GM23338 (cell line): ENCODE results near the gene USP30. TPM values are rescaled to one million over a fixed set of nuclear protein-coding genes. Genes with fewer than 3 reads are reported as not detected.

Experiments
- ATAC-seq: fragments of 200-7000 bp; cut with Tn5 transposase; 3 replicates; pipeline ENCODE4 v1.9.1; 2020
- DNase-seq: peaks from one replicate; pipeline ENCODE4 v3.0.0-alpha.2; 2015; ENCODE audit warnings: low spot score
- H2AFZ ChIP-seq: fragments of 200-600 bp; sonication (generic); 2 replicates; pipeline ENCODE4 v1.8.0; 2016; ENCODE audit warnings: antibody characterized with exemption, mild to moderate bottlenecking, moderate library complexity
- H3F3A ChIP-seq: fragments of 200-600 bp; sonication (generic); replicated peaks from 2 replicates; pipeline ENCODE4 v1.8.0; 2017; ENCODE audit warnings: antibody characterized with exemption, mixed run types, low read depth
- H3K27ac ChIP-seq: fragments of 200-600 bp; sonication (generic); 2 replicates; pipeline ENCODE4 v1.6.1; 2016; ENCODE audit warnings: low read depth
- H3K27me3 ChIP-seq: fragments of 200-600 bp; sonication (generic); 2 replicates; pipeline ENCODE4 v1.8.0; 2016; ENCODE audit warnings: mild to moderate bottlenecking, mixed run types, moderate library complexity; ENCODE audit not compliant: insufficient read depth
- H3K36me3 ChIP-seq: fragments of 200-600 bp; sonication (generic); 2 replicates; pipeline ENCODE4 v1.8.0; 2016; ENCODE audit warnings: mild to moderate bottlenecking; ENCODE audit not compliant: insufficient read depth
- H3K4me1 ChIP-seq: fragments of 200-600 bp; sonication (generic); 2 replicates; pipeline ENCODE4 v1.8.0; 2016; ENCODE audit warnings: mild to moderate bottlenecking, moderate library complexity; ENCODE audit not compliant: insufficient read depth
- H3K4me2 ChIP-seq: fragments of 200-600 bp; sonication (generic); 2 replicates; pipeline ENCODE4 v1.7.1; 2017; ENCODE audit warnings: mixed run types
- H3K4me3 ChIP-seq: fragments of 200-600 bp; sonication (generic); 2 replicates; pipeline ENCODE4 v1.6.1; 2016; ENCODE audit warnings: mixed run types
- H3K79me2 ChIP-seq: fragments of 200-600 bp; sonication (generic); replicated peaks from 2 replicates; pipeline ENCODE4 v1.8.0; 2017; ENCODE audit warnings: mild to moderate bottlenecking; ENCODE audit not compliant: insufficient read depth
- H3K9me2 ChIP-seq: fragments of 200-600 bp; sonication (generic); 2 replicates; pipeline ENCODE4 v1.8.0; 2017; ENCODE audit not compliant: insufficient read depth
- H4K20me1 ChIP-seq: fragments of 200-600 bp; sonication (generic); replicated peaks from 2 replicates; pipeline ENCODE4 v1.8.0; 2017; ENCODE audit warnings: mild to moderate bottlenecking; ENCODE audit not compliant: insufficient read depth
- H3K27ac Mint-ChIP-seq: 2 replicates; pipeline ENCODE4 v1.8.0; 2020; ENCODE audit warnings: inconsistent platforms, mild to moderate bottlenecking, moderate library complexity, mixed read lengths
- H3K27me3 Mint-ChIP-seq: 3 replicates; pipeline ENCODE4 v1.8.0; 2022; ENCODE audit warnings: low read depth, mild to moderate bottlenecking, moderate library complexity, mixed read lengths, inconsistent platforms; ENCODE audit not compliant: insufficient read depth, poor library complexity
- H3K36me3 Mint-ChIP-seq: 3 replicates; pipeline ENCODE4 v1.8.0; 2021; ENCODE audit warnings: low read depth, mild to moderate bottlenecking, inconsistent platforms, moderate library complexity, mixed read lengths
- H3K4me1 Mint-ChIP-seq: 3 replicates; pipeline ENCODE4 v1.8.0; 2020; ENCODE audit warnings: mild to moderate bottlenecking, inconsistent platforms, mixed read lengths
- H3K4me3 Mint-ChIP-seq: 3 replicates; pipeline ENCODE4 v1.8.0; 2021; ENCODE audit warnings: moderate library complexity, mild to moderate bottlenecking, inconsistent platforms, mixed read lengths
- H3K9me3 Mint-ChIP-seq: 3 replicates; pipeline ENCODE4 v1.8.0; 2020; ENCODE audit warnings: moderate library complexity, mild to moderate bottlenecking, inconsistent platforms, mixed read lengths
- CREB1 ChIP-seq: fragments of 250-450 bp; sonication (Bioruptor Pico); IDR thresholded peaks from 2 replicates; pipeline ENCODE4 v1.5.0; 2020; ENCODE audit warnings: low read depth, mild to moderate bottlenecking, moderate library complexity
- CTCF ChIP-seq, 2 experiments: fragments of 200-600 bp in 1 of 2; sonication (generic) in 1 of 2; conservative IDR thresholded peaks; 2 replicates each; pipeline versions ENCODE4 v1.5.1 to v1.6.1; 2016 to 2017; ENCODE audit warnings: antibody characterized with exemption in 2 of 2, low read depth in 2 of 2, mild to moderate bottlenecking in 2 of 2, moderate library complexity in 1 of 2
- EZH2 ChIP-seq: fragments of 200-600 bp; sonication (generic); IDR thresholded peaks from one replicate; pipeline ENCODE4 v1.8.0; 2017; ENCODE audit warnings: antibody characterized with exemption, mild to moderate bottlenecking, low read depth; ENCODE audit not compliant: unreplicated experiment
- EZH2phosphoT487 ChIP-seq: fragments of 200-600 bp; sonication (generic); IDR thresholded peaks from one replicate; pipeline ENCODE4 v1.8.1; 2018; ENCODE audit warnings: antibody characterized with exemption; ENCODE audit not compliant: unreplicated experiment
- JUNB ChIP-seq: IDR thresholded peaks from one replicate; pipeline ENCODE4 v1.6.1; 2016; ENCODE audit warnings: antibody characterized with exemption; ENCODE audit not compliant: unreplicated experiment
- NANOG ChIP-seq: IDR thresholded peaks from 2 replicates; pipeline ENCODE4 v1.6.1; 2016; ENCODE audit warnings: antibody characterized with exemption, borderline replicate concordance
- POLR2AphosphoS5 ChIP-seq: IDR thresholded peaks from 2 replicates; pipeline ENCODE4 v1.6.1; 2016; ENCODE audit warnings: antibody characterized with exemption, low read depth
- REST ChIP-seq: IDR thresholded peaks from one replicate; pipeline ENCODE4 v1.6.1; 2018; ENCODE audit warnings: antibody characterized with exemption; ENCODE audit not compliant: unreplicated experiment
- STAT1 ChIP-seq: IDR thresholded peaks from one replicate; pipeline ENCODE4 v1.6.1; 2016; ENCODE audit warnings: antibody characterized with exemption; ENCODE audit not compliant: unreplicated experiment
- ZNF114 ChIP-seq: fragments of 250-450 bp; sonication (Bioruptor Pico); IDR thresholded peaks from 2 replicates; pipeline ENCODE4 v1.5.0; 2020; ENCODE audit warnings: mild to moderate bottlenecking, moderate library complexity
- ZNF331 ChIP-seq: fragments of 250-450 bp; sonication (Bioruptor Pico); IDR thresholded peaks from 2 replicates; pipeline ENCODE4 v1.5.0; 2020; ENCODE audit warnings: low read depth, mild to moderate bottlenecking, moderate library complexity
- polyA plus RNA-seq: library from polyadenylated mRNA; unstranded; fragments of >200 nt; fragmentation: Nextera tagmentation; extraction: Ambion mirVana; gene quantifications from 2 replicates; pipeline ENCODE4 v1.2.1, GENCODE V29; 2016
- total RNA-seq: library from RNA; depleted of rRNA; stranded (reverse); fragments of >200 nt; shearing (Covaris generic); gene quantifications from 2 replicates; pipeline ENCODE4 v1.2.3, GENCODE V29; 2014
- TF ChIP-seq, protein P1 (sequence below): fragments of 250-450 bp; sonication (Bioruptor Pico); IDR thresholded peaks from 2 replicates; pipeline ENCODE4 v1.5.0; 2020; ENCODE audit warnings: mild to moderate bottlenecking, moderate library complexity
- TF ChIP-seq, protein P2 (sequence below): IDR thresholded peaks from 2 replicates; pipeline ENCODE4 v1.6.1; 2016; ENCODE audit warnings: antibody characterized with exemption

Gene USP30
- total and polyA plus RNA-seq, 2 experiments from 2014 or later = 2.9 to 6.1 TPM

GRCh38 chr12:109115404-109115757 is 63.0 kb downstream of the USP30 start:
- H3K9me2 ChIP-seq = no peaks in the 10 kb centered on the region
- no peaks in the 10 kb centered on the region for H4K20me1 ChIP-seq
- 0 out of 2 replicates have a peak overlapping the region, but pooled peaks have one; percentile 52 for H2AFZ ChIP-seq
- Mint-ChIP-seq H3K36me3 (peaks cover 5% of the 10 kb centered on the region; the same call in 2 of the 3 replicates), H3K4me3 (no peak overlapping the region), H3K9me3 (no peaks in the 10 kb centered on the region), H3K27me3 (peaks cover 3% of the 10 kb centered on the region), H3K27ac (no peak overlapping the region), H3K4me1 (peaks cover 27% of the 10 kb centered on the region)
- TF ChIP-seq NANOG = no peak
- no peak for TF ChIP-seq POLR2AphosphoS5
- TF ChIP-seq STAT1 = no peak
- TF ChIP-seq, protein P1, sequence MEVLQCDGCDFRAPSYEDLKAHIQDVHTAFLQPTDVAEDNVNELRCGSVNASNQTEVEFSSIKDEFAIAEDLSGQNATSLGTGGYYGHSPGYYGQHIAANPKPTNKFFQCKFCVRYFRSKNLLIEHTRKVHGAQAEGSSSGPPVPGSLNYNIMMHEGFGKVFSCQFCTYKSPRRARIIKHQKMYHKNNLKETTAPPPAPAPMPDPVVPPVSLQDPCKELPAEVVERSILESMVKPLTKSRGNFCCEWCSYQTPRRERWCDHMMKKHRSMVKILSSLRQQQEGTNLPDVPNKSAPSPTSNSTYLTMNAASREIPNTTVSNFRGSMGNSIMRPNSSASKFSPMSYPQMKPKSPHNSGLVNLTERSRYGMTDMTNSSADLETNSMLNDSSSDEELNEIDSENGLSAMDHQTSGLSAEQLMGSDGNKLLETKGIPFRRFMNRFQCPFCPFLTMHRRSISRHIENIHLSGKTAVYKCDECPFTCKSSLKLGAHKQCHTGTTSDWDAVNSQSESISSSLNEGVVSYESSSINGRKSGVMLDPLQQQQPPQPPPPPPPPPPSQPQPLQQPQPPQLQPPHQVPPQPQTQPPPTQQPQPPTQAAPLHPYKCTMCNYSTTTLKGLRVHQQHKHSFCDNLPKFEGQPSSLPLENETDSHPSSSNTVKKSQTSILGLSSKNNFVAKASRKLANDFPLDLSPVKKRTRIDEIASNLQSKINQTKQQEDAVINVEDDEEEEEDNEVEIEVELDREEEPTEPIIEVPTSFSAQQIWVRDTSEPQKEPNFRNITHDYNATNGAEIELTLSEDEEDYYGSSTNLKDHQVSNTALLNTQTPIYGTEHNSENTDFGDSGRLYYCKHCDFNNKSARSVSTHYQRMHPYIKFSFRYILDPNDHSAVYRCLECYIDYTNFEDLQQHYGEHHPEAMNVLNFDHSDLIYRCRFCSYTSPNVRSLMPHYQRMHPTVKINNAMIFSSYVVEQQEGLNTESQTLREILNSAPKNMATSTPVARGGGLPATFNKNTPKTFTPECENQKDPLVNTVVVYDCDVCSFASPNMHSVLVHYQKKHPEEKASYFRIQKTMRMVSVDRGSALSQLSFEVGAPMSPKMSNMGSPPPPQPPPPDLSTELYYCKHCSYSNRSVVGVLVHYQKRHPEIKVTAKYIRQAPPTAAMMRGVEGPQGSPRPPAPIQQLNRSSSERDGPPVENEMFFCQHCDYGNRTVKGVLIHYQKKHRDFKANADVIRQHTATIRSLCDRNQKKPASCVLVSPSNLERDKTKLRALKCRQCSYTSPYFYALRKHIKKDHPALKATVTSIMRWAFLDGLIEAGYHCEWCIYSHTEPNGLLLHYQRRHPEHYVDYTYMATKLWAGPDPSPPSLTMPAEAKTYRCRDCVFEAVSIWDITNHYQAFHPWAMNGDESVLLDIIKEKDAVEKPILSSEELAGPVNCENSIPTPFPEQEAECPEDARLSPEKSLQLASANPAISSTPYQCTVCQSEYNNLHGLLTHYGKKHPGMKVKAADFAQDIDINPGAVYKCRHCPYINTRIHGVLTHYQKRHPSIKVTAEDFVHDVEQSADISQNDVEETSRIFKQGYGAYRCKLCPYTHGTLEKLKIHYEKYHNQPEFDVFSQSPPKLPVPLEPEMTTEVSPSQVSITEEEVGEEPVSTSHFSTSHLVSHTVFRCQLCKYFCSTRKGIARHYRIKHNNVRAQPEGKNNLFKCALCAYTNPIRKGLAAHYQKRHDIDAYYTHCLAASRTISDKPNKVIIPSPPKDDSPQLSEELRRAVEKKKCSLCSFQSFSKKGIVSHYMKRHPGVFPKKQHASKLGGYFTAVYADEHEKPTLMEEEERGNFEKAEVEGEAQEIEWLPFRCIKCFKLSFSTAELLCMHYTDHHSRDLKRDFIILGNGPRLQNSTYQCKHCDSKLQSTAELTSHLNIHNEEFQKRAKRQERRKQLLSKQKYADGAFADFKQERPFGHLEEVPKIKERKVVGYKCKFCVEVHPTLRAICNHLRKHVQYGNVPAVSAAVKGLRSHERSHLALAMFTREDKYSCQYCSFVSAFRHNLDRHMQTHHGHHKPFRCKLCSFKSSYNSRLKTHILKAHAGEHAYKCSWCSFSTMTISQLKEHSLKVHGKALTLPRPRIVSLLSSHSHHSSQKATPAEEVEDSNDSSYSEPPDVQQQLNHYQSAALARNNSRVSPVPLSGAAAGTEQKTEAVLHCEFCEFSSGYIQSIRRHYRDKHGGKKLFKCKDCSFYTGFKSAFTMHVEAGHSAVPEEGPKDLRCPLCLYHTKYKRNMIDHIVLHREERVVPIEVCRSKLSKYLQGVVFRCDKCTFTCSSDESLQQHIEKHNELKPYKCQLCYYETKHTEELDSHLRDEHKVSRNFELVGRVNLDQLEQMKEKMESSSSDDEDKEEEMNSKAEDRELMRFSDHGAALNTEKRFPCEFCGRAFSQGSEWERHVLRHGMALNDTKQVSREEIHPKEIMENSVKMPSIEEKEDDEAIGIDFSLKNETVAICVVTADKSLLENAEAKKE = no peak
- TF ChIP-seq CREB1 = no peak
- no peak for TF ChIP-seq JUNB
- TF ChIP-seq EZH2 = no peak
- TF ChIP-seq CTCF (conservative IDR thresholded peaks at IDR 0.05; ENCODE audit: low read depth in 2 of 2) = no peak
- no peak for TF ChIP-seq ZNF331 (CRISPR knock-in tag)
- no peak for TF ChIP-seq EZH2phosphoT487
- TF ChIP-seq REST = no peak
- no peak for TF ChIP-seq ZNF114
- TF ChIP-seq, protein P2, sequence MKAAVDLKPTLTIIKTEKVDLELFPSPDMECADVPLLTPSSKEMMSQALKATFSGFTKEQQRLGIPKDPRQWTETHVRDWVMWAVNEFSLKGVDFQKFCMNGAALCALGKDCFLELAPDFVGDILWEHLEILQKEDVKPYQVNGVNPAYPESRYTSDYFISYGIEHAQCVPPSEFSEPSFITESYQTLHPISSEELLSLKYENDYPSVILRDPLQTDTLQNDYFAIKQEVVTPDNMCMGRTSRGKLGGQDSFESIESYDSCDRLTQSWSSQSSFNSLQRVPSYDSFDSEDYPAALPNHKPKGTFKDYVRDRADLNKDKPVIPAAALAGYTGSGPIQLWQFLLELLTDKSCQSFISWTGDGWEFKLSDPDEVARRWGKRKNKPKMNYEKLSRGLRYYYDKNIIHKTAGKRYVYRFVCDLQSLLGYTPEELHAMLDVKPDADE = no peak
- no peak overlapping the region for H3K4me3 ChIP-seq
- no peaks in the 10 kb centered on the region for H3K36me3 ChIP-seq
- peaks cover 6% of the 10 kb centered on the region for H3F3A ChIP-seq
- H3K79me2 ChIP-seq = no peaks in the 10 kb centered on the region
- H3K27ac ChIP-seq = no peak overlapping the region
- DNase-seq (no peak), ATAC-seq (no peak)
- H3K4me1 ChIP-seq = peaks cover 9% of the 10 kb centered on the region; the same call in 1 of the 2 replicates
- no peak overlapping the region for H3K4me2 ChIP-seq
- H3K27me3 ChIP-seq = no peaks in the 10 kb centered on the region
